Omental fat pad (tissue), 4 donors: Measurements from ENCODE around the gene CTU2. TPM values are rescaled to one million over a fixed set of nuclear protein-coding genes. Genes with fewer than 3 reads are reported as not detected.
A peak's percentile ranks its signal among the peaks of the same experiment; 100 is the strongest.

ENCODE experiments used
- ATAC-seq: fragments of 150-250 bp; one replicate; pipeline ENCODE4 v1.9.1; 2016; ENCODE audit warnings: mild to moderate bottlenecking, moderate library complexity; ENCODE audit not compliant: low FRiP score
- DNase-seq: peaks from one replicate; pipeline ENCODE4 v3.0.0-alpha.2; 2019; ENCODE audit warnings: low spot score
- CTCF ChIP-seq, 3 donors: fragments of 450-650 bp; IDR thresholded peaks; one replicate each; pipeline ENCODE4 v1.5.1; 2016 to 2017; ENCODE audit warnings: antibody characterized with exemption in 3 of 3, mild to moderate bottlenecking in 3 of 3, moderate library complexity in 2 of 3
- total RNA-seq, 4 donors: library from RNA; depleted of rRNA; stranded (reverse); fragments of >200 nt; gene quantifications; one replicate each; pipeline ENCODE4 v1.1.0, GENCODE V29; 2016

Gene CTU2
- total RNA-seq, 4 donors from 2014 or later = 6.8 to 23.7 (median 10.2) TPM

GRCh38 chr16:88744577-88745521 is 38.5 kb downstream of the CTU2 start:
- ATAC-seq = no peak
- DNase-seq = no peak
- no peak for TF ChIP-seq CTCF (IDR thresholded peaks at IDR 0.05)

- no peak for DNase-seq
- no peak for TF ChIP-seq CTCF (IDR thresholded peaks at IDR 0.05)
- ATAC-seq = peak; percentile 9
These were observed 40.2 kb downstream of the CTU2 start for GRCh38 chr16:88746506-88746905.

GRCh38 chr16:88747588-88748301 is 41.4 kb downstream of the CTU2 start:
- ATAC-seq (no peak), DNase-seq (no peak)
- TF ChIP-seq CTCF (IDR thresholded peaks at IDR 0.05) = no peak

- DNase-seq = no peak
- no peak for ATAC-seq
- no peak for TF ChIP-seq CTCF (IDR thresholded peaks at IDR 0.05)
These were observed 42.1 kb downstream of the CTU2 start for GRCh38 chr16:88748364-88748763.

- no peak for TF ChIP-seq CTCF (IDR thresholded peaks at IDR 0.05)
- no peak for ATAC-seq
- DNase-seq = no peak
These were observed 43.1 kb downstream of the CTU2 start for GRCh38 chr16:88749358-88749757.

GRCh38 chr16:88750854-88751253 is 44.6 kb downstream of the CTU2 start:
- no peak for TF ChIP-seq CTCF (IDR thresholded peaks at IDR 0.05)
- DNase-seq (no peak), ATAC-seq (no peak)
